LoVo (cell line): ENCODE results near the gene VAMP4.
"Not testable (repeated sequence)": the region's sequence is repeated elsewhere in the genome, so short reads cannot be mapped to it uniquely, and the experiment has no call there.

Experiments used
- DNase-seq: peaks from one replicate; pipeline ENCODE4 v3.0.0-alpha.2; 2016; ENCODE audit warnings: low spot score

Gene VAMP4

GRCh38 chr1:171751221-171751620, 9.4 kb upstream of the VAMP4 start:
- no peak for DNase-seq

GRCh38 chr1:171748651-171749050, 6.8 kb upstream of the VAMP4 start:
- no peak for DNase-seq

GRCh38 chr1:171744986-171745385, 3.1 kb upstream of the VAMP4 start:
- no peak for DNase-seq

GRCh38 chr1:171743081-171743870, 1.4 kb upstream of the VAMP4 start:
- DNase-seq, result no peak

GRCh38 chr1:171742577-171742922, 685 bp upstream of the VAMP4 start:
- peak; percentile 49 for DNase-seq

- peak; percentile 33 for DNase-seq
Observed at GRCh38 chr1:171740987-171741871, 636 bp downstream of the VAMP4 start.

GRCh38 chr1:171740356-171740863, 1.5 kb downstream of the VAMP4 start:
- no peak for DNase-seq

- DNase-seq, result no peak
Observed at GRCh38 chr1:171739656-171740055, 2.2 kb downstream of the VAMP4 start.

- DNase-seq, result no peak
Observed at GRCh38 chr1:171738911-171739310, 3.0 kb downstream of the VAMP4 start.

- DNase-seq, result no peak
Observed at GRCh38 chr1:171736196-171736595, 5.7 kb downstream of the VAMP4 start.

GRCh38 chr1:171730052-171730451, 11.8 kb downstream of the VAMP4 start:
- DNase-seq, result no peak

- DNase-seq, result no peak
Observed at GRCh38 chr1:171727778-171728177, 14.1 kb downstream of the VAMP4 start.

- DNase-seq, result not testable (repeated sequence)
Observed at GRCh38 chr1:171723180-171723579, 18.7 kb downstream of the VAMP4 start.

- DNase-seq, result no peak
Observed at GRCh38 chr1:171718848-171719247, 23.0 kb downstream of the VAMP4 start.

GRCh38 chr1:171718216-171718615, 23.6 kb downstream of the VAMP4 start:
- no peak for DNase-seq

- DNase-seq, result no peak
Observed at GRCh38 chr1:171717062-171717718, 24.7 kb downstream of the VAMP4 start.

- no peak for DNase-seq
Observed at GRCh38 chr1:171716616-171717015, 25.2 kb downstream of the VAMP4 start.

GRCh38 chr1:171715813-171716251, 26.0 kb downstream of the VAMP4 start:
- peak; percentile 14 for DNase-seq

GRCh38 chr1:171712341-171712740, 29.5 kb downstream of the VAMP4 start:
- no peak for DNase-seq

- DNase-seq, result no peak
Observed at GRCh38 chr1:171711643-171712042, 30.2 kb downstream of the VAMP4 start.

- DNase-seq, result no peak
Observed at GRCh38 chr1:171707583-171707982, 34.3 kb downstream of the VAMP4 start.

- no peak for DNase-seq
Observed at GRCh38 chr1:171702598-171702997, 39.3 kb downstream of the VAMP4 start.
